Smooth muscle cell of the brain vasculature (primary cell): ENCODE data around the gene KLHL11.
"Not testable (repeated sequence)": the region's sequence is repeated elsewhere in the genome, so short reads cannot be mapped to it uniquely, and the experiment has no call there.

Experiments
- DNase-seq: peaks from one replicate; pipeline ENCODE4 v3.0.0-alpha.2; 2012; ENCODE audit warnings: low read depth, low spot score

KLHL11 gene

GRCh38 chr17:41888332-41888965 is 23.2 kb upstream of the KLHL11 start:
- no peak for DNase-seq

- DNase-seq, result no peak
Observed at GRCh38 chr17:41885733-41886132, 20.5 kb upstream of the KLHL11 start.

- no peak for DNase-seq
Observed at GRCh38 chr17:41882756-41883155, 17.5 kb upstream of the KLHL11 start.

- no peak for DNase-seq
Observed at GRCh38 chr17:41880130-41880529, 14.9 kb upstream of the KLHL11 start.

- not testable (repeated sequence) for DNase-seq
Observed at GRCh38 chr17:41874293-41874670, 9.1 kb upstream of the KLHL11 start.

- DNase-seq, result no peak
Observed at GRCh38 chr17:41873559-41874292, 8.5 kb upstream of the KLHL11 start.

- no peak for DNase-seq
Observed at GRCh38 chr17:41871789-41872188, 6.6 kb upstream of the KLHL11 start.

- DNase-seq, result no peak
Observed at GRCh38 chr17:41870627-41871026, 5.4 kb upstream of the KLHL11 start.

- DNase-seq, result no peak
Observed at GRCh38 chr17:41870097-41870496, 4.9 kb upstream of the KLHL11 start.

GRCh38 chr17:41869426-41869825 is 4.2 kb upstream of the KLHL11 start:
- no peak for DNase-seq

- DNase-seq, result no peak
Observed at GRCh38 chr17:41868568-41868967, 3.3 kb upstream of the KLHL11 start.

- DNase-seq, result no peak
Observed at GRCh38 chr17:41865596-41865893, 322 bp upstream of the KLHL11 start.

GRCh38 chr17:41864498-41864835 is 756 bp downstream of the KLHL11 start:
- no peak for DNase-seq

- DNase-seq, result no peak
Observed at GRCh38 chr17:41863074-41863848, 2.0 kb downstream of the KLHL11 start.

- DNase-seq, result no peak
Observed at GRCh38 chr17:41860254-41860931, 4.8 kb downstream of the KLHL11 start.

- DNase-seq, result not testable (repeated sequence)
Observed at GRCh38 chr17:41851382-41851781, 13.8 kb downstream of the KLHL11 start.

- DNase-seq, result no peak
Observed at GRCh38 chr17:41849251-41849990, 15.8 kb downstream of the KLHL11 start.

GRCh38 chr17:41848788-41849187 is 16.4 kb downstream of the KLHL11 start:
- no peak for DNase-seq

- no peak for DNase-seq
Observed at GRCh38 chr17:41844971-41845370, 20.3 kb downstream of the KLHL11 start.

GRCh38 chr17:41840781-41841180 is 24.4 kb downstream of the KLHL11 start:
- DNase-seq, result not testable (repeated sequence)

GRCh38 chr17:41839448-41839847 is 25.8 kb downstream of the KLHL11 start:
- DNase-seq, result not testable (repeated sequence)
